Aorta (tissue), 5 donors: ENCODE results near the gene BSND. TPM values are rescaled to one million over a fixed set of nuclear protein-coding genes. Genes with fewer than 3 reads are reported as not detected.
"Not testable (repeated sequence)": the region's sequence is repeated elsewhere in the genome, so short reads cannot be mapped to it uniquely, and the experiment has no call there.

Experiments
- ATAC-seq: fragments of 200-7000 bp; cut with Tn5 transposase; one replicate; pipeline ENCODE4 v1.9.1; 2022; ENCODE audit warnings: moderate library complexity; ENCODE audit not compliant: low FRiP score
- DNase-seq, 2 donors: peaks; one replicate each; pipeline ENCODE4 v3.0.0-alpha.2; 2020
- H3K27ac ChIP-seq, 2 donors: one replicate each; pipeline ENCODE4 v1.5.1; 2013; ENCODE audit warnings: low read length in 2 of 2, mild to moderate bottlenecking in 2 of 2, moderate library complexity in 2 of 2, control low read depth in 1 of 2, inconsistent platforms in 1 of 2, low read depth in 1 of 2
- H3K27me3 ChIP-seq, 2 donors: one replicate each; pipeline ENCODE4 v1.6.1; 2013; ENCODE audit warnings: control low read depth in 1 of 2, low read length in 1 of 2, mild to moderate bottlenecking in 1 of 2, moderate library complexity in 1 of 2; ENCODE audit not compliant: insufficient read depth in 2 of 2, control insufficient read depth in 1 of 2
- H3K36me3 ChIP-seq, 2 donors: one replicate each; pipeline ENCODE4 v1.6.1; 2013; ENCODE audit warnings: control low read depth in 1 of 2, low read length in 1 of 2, mild to moderate bottlenecking in 1 of 2; ENCODE audit not compliant: insufficient read depth in 2 of 2, control insufficient read depth in 1 of 2
- H3K4me1 ChIP-seq, 2 donors: one replicate each; pipeline ENCODE4 v1.6.1; 2013; ENCODE audit warnings: low read length in 2 of 2, control low read depth in 1 of 2, mild to moderate bottlenecking in 1 of 2, moderate library complexity in 1 of 2; ENCODE audit not compliant: insufficient read depth in 2 of 2, control insufficient read depth in 1 of 2
- H3K4me3 ChIP-seq, 2 donors: one replicate each; pipeline ENCODE4 v1.5.1; 2013; ENCODE audit warnings: low read length in 2 of 2, control low read depth in 1 of 2, mild to moderate bottlenecking in 1 of 2
- H3K9me3 ChIP-seq: one replicate; pipeline ENCODE4 v1.6.1; 2013; ENCODE audit warnings: mild to moderate bottlenecking, low read length; ENCODE audit not compliant: control insufficient read depth
- WGBS, 2 donors: extraction: QIAGEN DNeasy Blood & Tissue Kit; methylation state at CpG; one replicate each; pipeline ENCODE4 v1.1.7; 2013; 5-methylcytosine and 5-hydroxymethylcytosine counted together
- intact Hi-C, 2 donors: fragments of 100-400 bp; cut with DNase I; formaldehyde crosslinking; loops; one replicate each; pipeline versions ENCODE4 v1.14.2 to v1.15.0; 2022
- polyA plus RNA-seq, 2 donors: library from polyadenylated mRNA; stranded (reverse); fragments of 200-250 nt; gene quantifications; one replicate each; pipeline ENCODE4 v1.2.3, GENCODE V29; 2013
- total RNA-seq, 2 donors: library from RNA; stranded (reverse); fragmentation: NEBNext Ultra II Directional; extraction: Animal tissue kit (Norgen Biotek cat#: 25700); gene quantifications; one replicate each; pipeline ENCODE4 v1.2.1, GENCODE V29; 2021
- donor health status: healthy with polysubstance abuse.
- donor health status: Bipolar disorder and iron deficiency.
- donor health status: DM: no; HTN: no; CAD: no.
- donor health status: DM: no; HTN: no; CAD: no.
- donor health status: DM: yes; HTN: yes; CAD: no.

The BSND gene
- total and polyA plus RNA-seq, 4 donors: not detected

DNA sequence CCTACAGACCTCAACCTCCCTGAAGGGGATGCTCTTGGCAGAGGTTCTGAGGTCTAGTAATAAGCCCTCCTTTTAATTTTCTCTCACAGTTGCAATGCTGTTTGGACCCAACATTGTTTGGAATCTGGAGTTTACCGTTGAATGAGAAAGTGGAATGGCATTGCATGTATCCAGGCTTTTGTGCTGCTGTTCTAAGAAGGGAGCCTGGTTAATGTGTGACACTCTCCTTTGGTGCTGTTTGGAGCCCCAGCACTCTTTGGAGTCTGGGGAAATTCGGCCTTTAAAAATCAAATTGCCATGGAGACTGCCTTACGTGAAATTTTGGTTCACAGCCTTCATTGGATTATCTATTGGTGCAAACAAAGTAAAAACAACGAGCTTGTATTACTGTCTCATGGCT, 42.0 kb upstream of the BSND start:
- DNase-seq: no peak
- Histone ChIP-seq H3K4me1 (no peaks in the 10 kb centered on the region), H3K36me3 (no peaks in the 10 kb centered on the region), H3K9me3 (peaks cover 1% of the 10 kb centered on the region), H3K4me3 (no peak overlapping the region), H3K27me3 (no peaks in the 10 kb centered on the region), H3K27ac (peak overlapping the region in 1 of 2 donors; percentile 84)
- no peak for ATAC-seq
- intact Hi-C loops: no loop called here
- WGBS, 2 donors: 89 to 90% methylated on average over 4 of the region's 4 CpGs

DNA sequence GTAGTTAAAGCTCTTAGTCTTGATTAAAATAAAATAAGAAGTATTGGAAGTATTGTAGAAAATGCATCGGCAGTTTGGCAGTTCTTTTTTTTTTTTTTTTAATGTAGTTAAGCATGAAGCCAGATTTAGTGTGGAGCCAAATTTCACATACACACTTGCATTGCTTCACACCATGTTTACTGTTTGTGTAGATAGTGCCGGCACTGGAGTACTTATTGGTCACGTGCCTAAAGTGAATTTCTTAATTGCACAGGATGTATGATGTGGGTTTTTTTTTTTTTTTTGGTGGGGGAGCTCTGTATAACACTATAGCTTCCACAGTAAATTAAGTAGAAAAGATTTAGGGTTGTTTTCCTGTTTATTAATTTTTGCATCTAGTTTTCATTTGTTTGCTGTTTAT, 39.5 kb upstream of the BSND start:
- DNase-seq (no peak), ATAC-seq (no peak)

DNA sequence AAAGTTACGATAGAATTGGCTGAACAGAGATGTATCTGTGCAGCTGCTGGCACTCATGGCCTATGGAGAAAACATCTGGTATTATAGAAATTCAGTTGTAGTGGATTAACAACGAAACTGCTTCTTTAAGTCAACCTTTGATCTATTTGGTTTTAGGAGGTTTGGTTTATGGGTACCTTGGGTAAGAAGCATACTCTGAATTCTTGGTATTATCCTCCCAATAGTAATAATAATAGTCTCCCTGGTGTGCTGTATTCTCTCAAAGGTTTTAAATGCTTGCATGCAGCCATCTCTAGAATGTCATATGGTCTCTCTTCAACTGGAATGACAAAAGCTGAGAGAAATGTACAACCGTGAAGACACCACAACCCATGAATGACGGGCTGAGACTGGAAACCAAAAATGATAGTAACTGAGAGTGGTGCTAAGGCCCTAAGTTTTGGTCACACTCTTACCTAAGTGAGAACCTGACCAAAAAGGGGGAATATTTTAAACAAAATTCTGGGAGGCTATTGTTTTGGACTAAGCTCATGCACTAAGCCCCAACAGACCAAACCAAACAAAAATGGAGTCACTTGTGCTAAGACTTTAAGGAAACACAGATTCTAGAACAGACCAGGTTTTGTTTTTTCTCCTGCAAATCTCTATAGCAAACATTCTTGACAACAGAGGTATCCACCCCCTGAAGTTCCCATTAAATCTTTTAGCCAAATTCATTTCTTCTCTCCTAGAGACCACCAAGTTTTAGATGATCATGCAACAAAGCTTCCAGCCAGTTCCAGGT, 35.9 kb upstream of the BSND start:
- DNase-seq (no peak), ATAC-seq (no peak)
- WGBS, 2 donors: 79 to 92% methylated on average over 4 of the region's 4 CpGs
- H3K9me3 ChIP-seq: no peaks in the 10 kb centered on the region
- no peaks in the 10 kb centered on the region for H3K27me3 ChIP-seq
- no peaks in the 10 kb centered on the region for H3K36me3 ChIP-seq
- no peaks in the 10 kb centered on the region for H3K4me1 ChIP-seq
- H3K27ac ChIP-seq: no peak overlapping the region
- intact Hi-C loops: no loop called here
- no peak overlapping the region for H3K4me3 ChIP-seq

More for the DNA sequence above, 39.5 kb upstream of the BSND start:
- H3K27me3 ChIP-seq: no peaks in the 10 kb centered on the region
- H3K4me3 ChIP-seq: no peak overlapping the region
- 63 to 87% methylated on average over 3 of the region's 3 CpGs for WGBS, 2 donors
- no peak overlapping the region for H3K27ac ChIP-seq
- no peaks in the 10 kb centered on the region for H3K4me1 ChIP-seq
- H3K36me3 ChIP-seq: no peaks in the 10 kb centered on the region
- peaks cover 1% of the 10 kb centered on the region for H3K9me3 ChIP-seq
- intact Hi-C loops: no loop called here

DNA sequence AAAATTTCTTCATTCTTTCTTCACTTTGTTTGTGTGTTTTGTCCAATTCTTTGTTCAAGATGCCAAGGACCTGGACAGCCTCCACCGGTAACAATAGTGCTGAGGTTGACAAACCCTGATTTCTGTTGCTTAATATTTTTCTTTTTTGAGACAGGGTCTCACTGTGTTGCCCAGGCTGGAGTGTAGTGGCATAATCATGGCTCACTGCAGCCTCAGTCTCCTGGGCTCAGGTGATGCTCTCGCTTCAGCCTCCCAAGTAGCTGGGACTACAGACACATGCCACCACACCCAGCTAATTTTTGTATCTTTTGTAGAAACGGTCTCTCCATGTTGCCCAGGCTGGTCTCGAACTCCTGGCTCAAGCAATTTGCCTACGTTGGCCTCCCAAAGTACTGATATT, 34.9 kb upstream of the BSND start:
- H3K27me3 ChIP-seq, H3K27ac ChIP-seq, H3K4me3 ChIP-seq, DNase-seq, H3K9me3 ChIP-seq, H3K36me3 ChIP-seq, ATAC-seq, H3K4me1 ChIP-seq, intact Hi-C loops: not testable (repeated sequence)
- 91 to 97% methylated on average over 5 of the region's 5 CpGs for WGBS, 2 donors

DNA sequence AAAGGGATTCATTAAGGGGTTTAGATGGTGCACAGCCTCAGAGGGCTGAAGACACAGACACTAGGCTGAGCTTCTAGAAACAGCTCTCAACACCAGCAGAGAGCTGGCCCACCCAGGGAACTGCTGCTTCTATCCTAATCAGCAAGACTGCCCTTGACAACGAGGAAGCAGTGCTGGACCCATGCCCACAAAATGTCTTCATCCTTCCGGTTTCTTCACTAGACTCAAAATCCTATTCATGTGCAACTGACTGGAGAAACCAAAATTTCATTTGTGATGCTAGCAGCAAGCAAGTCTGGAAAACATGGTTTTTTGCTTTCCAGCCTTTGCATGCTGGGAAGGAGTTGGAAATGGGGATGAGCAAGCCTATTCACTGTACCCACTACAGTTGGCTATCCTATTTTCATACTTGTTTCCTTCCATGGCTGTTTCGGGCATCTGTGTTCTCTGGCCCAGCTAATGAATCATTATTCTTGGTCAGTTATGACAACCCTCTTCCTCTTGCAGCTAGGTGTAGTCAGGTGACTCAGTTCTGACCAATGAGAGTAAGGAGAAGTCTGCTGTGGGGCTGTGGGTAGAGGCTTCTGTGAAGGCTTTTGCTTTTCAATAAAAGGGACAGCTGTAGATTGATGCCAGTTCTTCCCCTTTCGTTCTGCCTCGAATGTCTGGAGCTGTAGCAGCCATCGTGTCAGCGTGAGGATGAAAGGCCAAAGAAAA, 33.0 kb upstream of the BSND start:
- H3K4me1 ChIP-seq: no peaks in the 10 kb centered on the region
- no peaks in the 10 kb centered on the region for H3K36me3 ChIP-seq
- 46 to 57% methylated on average over 7 of the region's 7 CpGs for WGBS, 2 donors
- no peak overlapping the region for H3K27ac ChIP-seq
- DNase-seq (peak in 1 of 2 donors; percentile 84), ATAC-seq (no peak)
- intact Hi-C loops: no loop called here
- H3K27me3 ChIP-seq: no peaks in the 10 kb centered on the region
- no peaks in the 10 kb centered on the region for H3K9me3 ChIP-seq
- no peak overlapping the region for H3K4me3 ChIP-seq

DNA sequence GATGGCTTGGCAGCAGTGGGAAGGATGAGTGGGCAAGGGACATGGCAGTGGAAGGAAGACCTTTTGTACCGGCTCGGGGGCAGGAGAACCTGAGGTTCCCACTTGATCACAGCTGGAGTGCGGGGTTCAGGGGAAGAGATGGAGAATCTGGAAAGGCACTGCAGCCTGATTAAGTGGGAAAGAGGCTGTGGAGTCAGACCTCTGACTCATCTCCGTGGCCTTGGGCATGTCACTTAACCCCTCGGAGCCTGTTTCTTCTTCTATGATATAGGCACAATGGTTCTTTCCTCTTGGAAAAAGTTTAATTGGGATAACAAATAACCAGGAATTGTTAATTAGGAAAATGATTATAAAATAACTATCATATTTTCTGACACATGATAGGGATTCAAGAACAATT, 31.4 kb upstream of the BSND start:
- no peaks in the 10 kb centered on the region for H3K36me3 ChIP-seq
- no peaks in the 10 kb centered on the region for H3K27me3 ChIP-seq
- 87 to 92% methylated on average over 5 of the region's 5 CpGs for WGBS, 2 donors
- intact Hi-C loops: no loop called here
- no peak overlapping the region for H3K27ac ChIP-seq
- DNase-seq: no peak
- H3K4me3 ChIP-seq: no peak overlapping the region
- no peak for ATAC-seq
- no peaks in the 10 kb centered on the region for H3K9me3 ChIP-seq
- no peaks in the 10 kb centered on the region for H3K4me1 ChIP-seq

DNA sequence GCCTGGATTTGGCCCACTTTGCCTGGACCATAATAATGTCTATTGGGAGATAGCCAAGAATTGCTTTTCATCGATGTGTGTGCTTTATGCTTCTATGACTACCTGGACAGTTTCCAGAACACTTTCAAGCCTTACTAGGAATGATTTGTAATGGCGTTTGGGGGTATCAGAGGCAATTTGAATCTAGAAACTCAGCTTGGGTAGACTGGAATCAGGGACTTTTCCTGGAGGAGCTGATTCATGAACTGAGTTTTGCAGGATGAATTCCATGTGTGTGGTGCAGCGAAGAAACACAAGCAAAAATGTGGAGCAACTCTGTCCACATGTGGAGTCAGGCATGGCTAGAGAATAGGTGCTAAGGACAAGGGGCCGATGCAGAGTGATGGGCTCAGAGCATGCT, 30.2 kb upstream of the BSND start:
- Histone ChIP-seq H3K4me1 (no peaks in the 10 kb centered on the region), H3K9me3 (no peaks in the 10 kb centered on the region), H3K27me3 (no peaks in the 10 kb centered on the region), H3K36me3 (no peaks in the 10 kb centered on the region), H3K27ac (no peak overlapping the region), H3K4me3 (no peak overlapping the region)
- 35 to 54% methylated on average over 4 of the region's 4 CpGs for WGBS, 2 donors
- intact Hi-C loops: no loop called here
- ATAC-seq: no peak
- DNase-seq: no peak

DNA sequence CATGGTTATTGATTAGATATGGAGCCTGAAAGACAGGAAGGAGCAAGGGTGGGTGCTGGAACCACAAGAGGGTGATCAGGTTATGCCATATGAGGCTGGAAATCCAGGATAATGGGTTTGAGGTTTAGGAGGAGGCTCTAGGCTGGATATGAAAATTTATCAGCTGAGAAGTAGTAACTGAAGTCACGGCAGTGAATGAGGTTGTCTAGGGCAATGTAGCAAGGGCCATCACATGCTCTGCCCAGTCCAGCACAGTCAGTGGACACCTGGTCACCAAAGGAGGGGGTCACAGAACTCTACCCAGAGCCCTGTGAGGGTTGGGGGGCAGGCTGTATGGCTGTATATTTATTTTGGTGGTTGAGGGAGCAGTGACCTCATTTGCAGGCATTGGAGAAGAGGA, 28.9 kb upstream of the BSND start:
- Histone ChIP-seq H3K36me3 (no peaks in the 10 kb centered on the region), H3K27me3 (no peaks in the 10 kb centered on the region), H3K4me3 (no peak overlapping the region), H3K27ac (no peak overlapping the region), H3K4me1 (no peaks in the 10 kb centered on the region), H3K9me3 (no peaks in the 10 kb centered on the region)
- ATAC-seq (no peak), DNase-seq (no peak)
- WGBS, 2 donors: 85 to 93% methylated on average over 1 of the region's 1 CpG
- intact Hi-C loops: no loop called here

DNA sequence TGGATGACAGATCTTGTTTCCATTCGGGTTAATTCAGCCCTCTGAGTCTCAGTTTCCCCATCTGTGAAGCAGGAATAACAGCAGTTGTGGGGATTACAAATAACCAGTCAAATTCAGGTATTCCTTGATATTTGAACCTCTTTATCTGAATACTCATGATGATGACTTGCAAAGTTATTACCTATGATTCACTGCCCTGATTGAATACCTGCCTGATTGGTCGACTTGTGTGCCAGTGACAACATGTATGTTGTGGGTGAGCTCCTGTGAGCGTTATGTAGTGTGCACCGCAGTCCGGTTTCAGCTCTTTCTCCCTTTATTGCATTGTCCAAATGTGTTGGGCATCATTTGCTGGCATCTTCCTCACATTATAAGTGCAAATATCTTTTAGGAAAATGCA, 27.8 kb upstream of the BSND start:
- DNase-seq (no peak), ATAC-seq (no peak)
- Histone ChIP-seq H3K27ac (no peak overlapping the region), H3K36me3 (no peaks in the 10 kb centered on the region), H3K4me3 (no peak overlapping the region), H3K4me1 (no peaks in the 10 kb centered on the region), H3K9me3 (no peaks in the 10 kb centered on the region), H3K27me3 (no peaks in the 10 kb centered on the region)
- 86 to 91% methylated on average over 5 of the region's 5 CpGs for WGBS, 2 donors
- intact Hi-C loops: no loop called here
